BE2C (cell line): ENCODE measurements around the gene RUBCNL.

Source experiments
- DNase-seq: peaks from one replicate; pipeline ENCODE4 v3.0.0-alpha.2; 2020
- H3K27me3 ChIP-seq: fragments of 250-450 bp; sonication (Bioruptor Pico); 2 replicates; pipeline ENCODE4 v1.5.1; 2020; ENCODE audit warnings: mild to moderate bottlenecking
- H3K36me3 ChIP-seq: fragments of 250-450 bp; sonication (Bioruptor Pico); 2 replicates; pipeline ENCODE4 v1.5.1; 2020; ENCODE audit warnings: mild to moderate bottlenecking
- H3K4me1 ChIP-seq: fragments of 250-450 bp; sonication (Bioruptor Pico); 2 replicates; pipeline ENCODE4 v1.5.1; 2020
- H3K4me3 ChIP-seq: 2 replicates; pipeline ENCODE4 v1.5.1; 2011; ENCODE audit warnings: low read depth, low read length
- H3K9me3 ChIP-seq: fragments of 250-450 bp; sonication (Bioruptor Pico); 2 replicates; pipeline ENCODE4 v1.5.1; 2020
- TF ChIP-seq, protein P1 (sequence below): IDR thresholded peaks from 2 replicates; pipeline ENCODE4 v1.5.1; 2012; ENCODE audit warnings: mild to moderate bottlenecking, low read depth, low read length

Gene RUBCNL

DNA sequence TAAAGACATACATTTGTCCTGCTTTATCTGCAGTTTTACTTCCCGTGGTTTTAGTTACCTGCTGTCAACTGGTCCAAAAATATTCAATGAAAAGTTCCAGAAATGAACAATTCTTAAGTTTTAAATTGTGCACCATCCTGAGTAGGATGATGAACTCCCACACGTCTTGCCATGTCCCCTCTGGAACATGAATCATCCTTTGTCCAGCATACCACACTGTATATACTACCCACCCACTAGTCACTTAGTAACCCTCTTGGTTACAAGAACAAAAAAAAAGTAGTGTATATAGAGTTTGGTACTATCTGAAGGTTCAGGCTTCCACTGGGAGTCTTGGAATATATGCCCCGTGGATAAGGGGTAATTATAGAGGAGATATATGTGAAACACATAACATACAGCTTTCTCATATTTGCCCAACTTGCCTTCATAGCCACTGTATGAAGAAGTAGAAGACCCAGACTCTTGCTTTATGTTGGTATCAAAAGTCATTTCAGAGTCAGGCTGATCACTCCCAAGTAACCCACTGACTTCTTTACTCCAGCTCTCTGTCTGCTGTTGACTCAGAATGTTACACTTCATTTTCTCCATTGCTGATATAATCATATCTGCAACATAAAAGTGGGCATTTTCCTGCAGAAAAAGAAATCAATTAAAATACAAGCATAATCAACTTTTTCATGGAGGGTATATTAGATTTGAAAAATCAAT is 19.3 kb downstream of the RUBCNL start:
- no peak overlapping the region for H3K4me3 ChIP-seq
- TF ChIP-seq, protein P1, sequence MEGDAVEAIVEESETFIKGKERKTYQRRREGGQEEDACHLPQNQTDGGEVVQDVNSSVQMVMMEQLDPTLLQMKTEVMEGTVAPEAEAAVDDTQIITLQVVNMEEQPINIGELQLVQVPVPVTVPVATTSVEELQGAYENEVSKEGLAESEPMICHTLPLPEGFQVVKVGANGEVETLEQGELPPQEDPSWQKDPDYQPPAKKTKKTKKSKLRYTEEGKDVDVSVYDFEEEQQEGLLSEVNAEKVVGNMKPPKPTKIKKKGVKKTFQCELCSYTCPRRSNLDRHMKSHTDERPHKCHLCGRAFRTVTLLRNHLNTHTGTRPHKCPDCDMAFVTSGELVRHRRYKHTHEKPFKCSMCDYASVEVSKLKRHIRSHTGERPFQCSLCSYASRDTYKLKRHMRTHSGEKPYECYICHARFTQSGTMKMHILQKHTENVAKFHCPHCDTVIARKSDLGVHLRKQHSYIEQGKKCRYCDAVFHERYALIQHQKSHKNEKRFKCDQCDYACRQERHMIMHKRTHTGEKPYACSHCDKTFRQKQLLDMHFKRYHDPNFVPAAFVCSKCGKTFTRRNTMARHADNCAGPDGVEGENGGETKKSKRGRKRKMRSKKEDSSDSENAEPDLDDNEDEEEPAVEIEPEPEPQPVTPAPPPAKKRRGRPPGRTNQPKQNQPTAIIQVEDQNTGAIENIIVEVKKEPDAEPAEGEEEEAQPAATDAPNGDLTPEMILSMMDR, result no peak
- no peaks in the 10 kb centered on the region for H3K4me1 ChIP-seq
- no peaks in the 10 kb centered on the region for H3K36me3 ChIP-seq
- H3K9me3 ChIP-seq, result no peaks in the 10 kb centered on the region
- DNase-seq, result no peak
- peaks cover 16% of the 10 kb centered on the region for H3K27me3 ChIP-seq

- H3K36me3 ChIP-seq, result no peaks in the 10 kb centered on the region
- TF ChIP-seq, protein P1, result no peak
- H3K4me3 ChIP-seq, result no peak overlapping the region
Measured at GRCh38 chr13:46361276-46361934, 25.6 kb downstream of the RUBCNL start.

GRCh38 chr13:46360604-46361003 is 26.4 kb downstream of the RUBCNL start:
- H3K27me3 ChIP-seq, result no peaks in the 10 kb centered on the region
- no peaks in the 10 kb centered on the region for H3K4me1 ChIP-seq
- no peak for DNase-seq
- TF ChIP-seq, protein P1, result no peak
- H3K36me3 ChIP-seq, result no peaks in the 10 kb centered on the region
- H3K9me3 ChIP-seq, result no peaks in the 10 kb centered on the region
- no peak overlapping the region for H3K4me3 ChIP-seq

More at GRCh38 chr13:46361276-46361934, 25.6 kb downstream of the RUBCNL start:
- Histone ChIP-seq H3K9me3 (no peaks in the 10 kb centered on the region), H3K27me3 (no peaks in the 10 kb centered on the region), H3K4me1 (no peaks in the 10 kb centered on the region)
- DNase-seq, result no peak

GRCh38 chr13:46359714-46360113 is 27.3 kb downstream of the RUBCNL start:
- Histone ChIP-seq H3K36me3 (no peaks in the 10 kb centered on the region), H3K4me3 (no peak overlapping the region), H3K9me3 (no peaks in the 10 kb centered on the region), H3K27me3 (no peaks in the 10 kb centered on the region), H3K4me1 (no peaks in the 10 kb centered on the region)
- DNase-seq, result no peak
- TF ChIP-seq, protein P1, result no peak

DNA sequence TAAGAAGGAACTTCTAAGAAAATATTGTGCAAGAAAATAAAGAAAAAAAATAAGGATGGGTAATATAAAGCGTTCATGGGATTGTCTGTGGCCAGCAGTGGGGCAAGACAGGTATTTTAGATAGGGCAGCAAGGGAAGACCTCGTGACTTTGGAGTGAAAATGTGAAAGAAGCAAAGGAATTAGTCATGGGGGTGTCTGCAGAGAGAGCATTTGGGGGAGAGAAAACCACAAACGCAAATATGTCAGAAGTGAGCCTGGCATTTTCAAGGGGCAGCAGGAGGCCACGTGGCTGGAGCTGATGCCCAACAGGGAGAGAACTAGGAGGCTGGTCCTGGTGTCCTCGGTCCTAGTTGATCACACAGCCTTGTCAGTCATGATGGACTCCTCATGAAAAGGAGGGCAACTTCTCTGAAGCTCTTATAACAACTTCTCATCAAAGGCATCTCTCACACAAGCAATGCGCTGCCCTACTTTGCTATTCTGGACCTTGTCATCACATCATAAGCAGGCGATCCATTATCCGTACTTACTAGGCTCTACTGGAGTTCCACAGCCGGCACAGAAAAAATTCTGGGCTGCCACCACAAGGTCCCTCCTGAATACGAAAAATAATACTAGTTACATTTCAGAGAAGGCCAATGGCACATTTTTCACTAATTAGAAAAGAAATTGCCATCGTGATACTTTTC is 31.0 kb downstream of the RUBCNL start:
- Histone ChIP-seq H3K36me3 (no peaks in the 10 kb centered on the region), H3K9me3 (no peaks in the 10 kb centered on the region), H3K4me3 (no peak overlapping the region), H3K4me1 (no peaks in the 10 kb centered on the region), H3K27me3 (no peaks in the 10 kb centered on the region)
- TF ChIP-seq, protein P1, result no peak
- DNase-seq, result no peak
